C4-2B (cell line): Measurements from ENCODE around the gene EMILIN2.

Source experiments
- H3K27ac ChIP-seq: fragments of 450-650 bp; 2 replicates; pipeline ENCODE4 v1.5.1; 2017
- ZFX ChIP-seq: fragments of 450-650 bp; IDR thresholded peaks from 2 replicates; pipeline ENCODE4 v1.6.1; 2017
- TF ChIP-seq, protein P1 (sequence below): fragments of 450-650 bp; conservative IDR thresholded peaks from 2 replicates; pipeline ENCODE4 v1.5.1; 2017; ENCODE audit warnings: mild to moderate bottlenecking

EMILIN2 gene

GRCh38 chr18:2869207-2869606 is 22.4 kb downstream of the EMILIN2 start:
- no peak for TF ChIP-seq ZFX
- TF ChIP-seq, protein P1, sequence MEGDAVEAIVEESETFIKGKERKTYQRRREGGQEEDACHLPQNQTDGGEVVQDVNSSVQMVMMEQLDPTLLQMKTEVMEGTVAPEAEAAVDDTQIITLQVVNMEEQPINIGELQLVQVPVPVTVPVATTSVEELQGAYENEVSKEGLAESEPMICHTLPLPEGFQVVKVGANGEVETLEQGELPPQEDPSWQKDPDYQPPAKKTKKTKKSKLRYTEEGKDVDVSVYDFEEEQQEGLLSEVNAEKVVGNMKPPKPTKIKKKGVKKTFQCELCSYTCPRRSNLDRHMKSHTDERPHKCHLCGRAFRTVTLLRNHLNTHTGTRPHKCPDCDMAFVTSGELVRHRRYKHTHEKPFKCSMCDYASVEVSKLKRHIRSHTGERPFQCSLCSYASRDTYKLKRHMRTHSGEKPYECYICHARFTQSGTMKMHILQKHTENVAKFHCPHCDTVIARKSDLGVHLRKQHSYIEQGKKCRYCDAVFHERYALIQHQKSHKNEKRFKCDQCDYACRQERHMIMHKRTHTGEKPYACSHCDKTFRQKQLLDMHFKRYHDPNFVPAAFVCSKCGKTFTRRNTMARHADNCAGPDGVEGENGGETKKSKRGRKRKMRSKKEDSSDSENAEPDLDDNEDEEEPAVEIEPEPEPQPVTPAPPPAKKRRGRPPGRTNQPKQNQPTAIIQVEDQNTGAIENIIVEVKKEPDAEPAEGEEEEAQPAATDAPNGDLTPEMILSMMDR, result no peak
- no peak overlapping the region for H3K27ac ChIP-seq

DNA sequence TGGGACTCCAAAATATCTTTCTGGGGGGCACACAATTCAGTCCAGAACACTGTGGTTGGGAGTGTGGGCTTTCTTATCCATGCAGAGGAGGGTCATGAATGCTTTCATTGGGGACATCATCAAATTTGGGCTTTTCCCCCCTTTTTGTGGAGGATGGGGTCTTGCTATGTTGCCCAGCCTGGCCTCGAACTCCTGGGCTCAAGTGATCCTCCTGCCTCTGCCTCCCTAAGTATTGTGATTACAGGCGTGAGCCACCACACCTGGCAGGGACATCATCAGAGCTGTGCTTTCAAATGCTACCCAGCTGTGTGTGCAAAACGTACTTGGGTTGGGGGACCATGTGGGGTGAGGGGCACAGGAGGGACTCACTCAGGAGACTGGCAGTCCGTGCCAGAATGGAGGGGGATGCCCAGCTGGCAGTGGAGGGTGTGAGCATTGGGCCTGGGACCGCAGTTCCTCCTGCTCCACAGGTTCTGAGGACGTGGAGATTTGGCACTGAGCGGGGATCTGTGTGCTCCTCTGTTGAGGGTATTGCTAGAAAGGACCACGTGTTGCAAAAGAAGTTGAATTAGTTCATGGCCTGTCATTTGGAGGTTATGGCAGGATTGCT is 24.4 kb downstream of the EMILIN2 start:
- H3K27ac ChIP-seq, result no peak overlapping the region
- TF ChIP-seq, protein P1, result no peak
- TF ChIP-seq ZFX, result no peak

DNA sequence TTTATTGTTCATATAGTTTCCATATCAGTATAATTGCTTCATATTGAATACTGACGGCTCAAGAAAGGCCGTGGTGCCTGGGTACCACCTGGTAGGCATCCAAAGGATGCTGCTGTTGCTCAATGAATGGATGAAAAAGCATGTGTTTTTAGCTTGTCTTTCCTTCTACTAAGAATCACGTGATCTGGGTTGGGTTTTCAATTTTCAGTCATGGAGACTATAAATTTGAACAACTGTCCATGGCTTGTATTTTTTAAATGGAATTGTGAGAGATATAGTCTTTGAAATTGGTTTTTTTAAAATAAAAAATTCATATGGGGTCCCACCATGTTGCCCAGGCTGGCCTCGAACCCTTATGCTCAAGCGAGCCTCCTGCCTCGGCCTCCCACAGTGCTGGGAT is 25.3 kb downstream of the EMILIN2 start:
- H3K27ac ChIP-seq, result no peak overlapping the region
- TF ChIP-seq ZFX, result no peak
- TF ChIP-seq, protein P1, result no peak

DNA sequence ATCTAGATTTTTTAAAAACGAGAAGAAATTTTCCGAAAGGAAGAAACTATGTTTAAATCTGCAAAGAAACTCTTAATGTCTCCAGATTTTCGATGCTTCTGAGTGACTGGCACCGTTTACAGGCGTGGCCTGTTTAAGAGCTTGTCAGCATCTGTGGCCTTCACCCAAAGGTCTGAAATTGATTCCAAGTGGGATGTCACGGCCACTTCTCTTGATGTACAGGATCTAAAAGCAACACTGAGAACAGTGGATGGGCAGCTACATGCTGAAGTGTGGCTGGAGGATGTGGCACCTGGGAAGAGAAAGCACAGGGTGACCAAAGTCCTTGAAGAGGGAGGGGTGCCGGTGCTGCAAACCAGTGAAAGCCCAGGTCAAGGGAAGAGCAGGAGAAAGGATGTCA is 28.0 kb downstream of the EMILIN2 start:
- H3K27ac ChIP-seq, result no peak overlapping the region

GRCh38 chr18:2878656-2879330 is 32.0 kb downstream of the EMILIN2 start:
- no peak overlapping the region for H3K27ac ChIP-seq
- TF ChIP-seq, protein P1, result no peak
- TF ChIP-seq ZFX, result no peak

More for the DNA sequence above, 28.0 kb downstream of the EMILIN2 start:
- TF ChIP-seq, protein P1, result no peak
- no peak for TF ChIP-seq ZFX

- H3K27ac ChIP-seq, result no peak overlapping the region
- TF ChIP-seq, protein P1, result no peak
- TF ChIP-seq ZFX, result no peak
These were observed 33.1 kb downstream of the EMILIN2 start for GRCh38 chr18:2879889-2880288.

- TF ChIP-seq ZFX, result no peak
- TF ChIP-seq, protein P1, result no peak
- H3K27ac ChIP-seq, result no peak overlapping the region
These were observed 33.7 kb downstream of the EMILIN2 start for GRCh38 chr18:2880473-2880872.
